Cardiac fibroblast (primary cell): ENCODE data around the gene STK32A.
"Not testable (repeated sequence)": the region's sequence is repeated elsewhere in the genome, so short reads cannot be mapped to it uniquely, and the experiment has no call there.

Experiments
- DNase-seq, 2 donors: peaks; one replicate each; pipeline versions ENCODE4 v3.0.0 to v3.0.0-alpha.2; 2010; ENCODE audit warnings: low read depth in 2 of 2
- H3K4me3 ChIP-seq, 2 donors: replicated peaks in 1 of 2; 1 replicate in 1 of 2; 2 replicates in 1 of 2; pipeline ENCODE4 v1.5.1; 2011; ENCODE audit warnings: low read depth in 2 of 2, low read length in 2 of 2, mild to moderate bottlenecking in 2 of 2, moderate library complexity in 1 of 2
- TF ChIP-seq, protein P1 (sequence below): IDR thresholded peaks from one replicate; pipeline ENCODE4 v1.5.1; 2011; ENCODE audit warnings: low read depth, mild to moderate bottlenecking, low read length, inconsistent platforms

The STK32A gene

DNA sequence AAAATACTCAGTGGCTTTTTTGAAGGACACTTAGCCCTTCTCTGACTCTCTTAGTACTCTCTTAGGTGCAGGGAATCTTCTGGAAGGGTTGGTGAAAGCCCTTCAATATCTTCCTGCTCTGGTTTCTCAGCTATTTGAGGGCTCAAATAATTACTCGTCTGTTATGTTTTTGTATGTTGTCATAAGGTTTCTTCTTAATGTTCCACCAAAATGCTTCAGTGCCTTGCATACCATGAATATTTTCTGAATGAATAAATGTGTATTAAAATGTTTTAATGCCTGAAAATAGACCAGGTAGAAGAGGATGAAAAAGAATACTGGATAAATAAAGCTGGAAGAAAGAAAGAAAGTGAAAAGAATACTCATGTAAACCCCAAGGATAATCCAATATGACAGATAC is 124.3 kb downstream of the STK32A start:
- DNase-seq: peak in 1 of 2 donors; percentile 10
- H3K4me3 ChIP-seq: no peak overlapping the region
- TF ChIP-seq, protein P1, sequence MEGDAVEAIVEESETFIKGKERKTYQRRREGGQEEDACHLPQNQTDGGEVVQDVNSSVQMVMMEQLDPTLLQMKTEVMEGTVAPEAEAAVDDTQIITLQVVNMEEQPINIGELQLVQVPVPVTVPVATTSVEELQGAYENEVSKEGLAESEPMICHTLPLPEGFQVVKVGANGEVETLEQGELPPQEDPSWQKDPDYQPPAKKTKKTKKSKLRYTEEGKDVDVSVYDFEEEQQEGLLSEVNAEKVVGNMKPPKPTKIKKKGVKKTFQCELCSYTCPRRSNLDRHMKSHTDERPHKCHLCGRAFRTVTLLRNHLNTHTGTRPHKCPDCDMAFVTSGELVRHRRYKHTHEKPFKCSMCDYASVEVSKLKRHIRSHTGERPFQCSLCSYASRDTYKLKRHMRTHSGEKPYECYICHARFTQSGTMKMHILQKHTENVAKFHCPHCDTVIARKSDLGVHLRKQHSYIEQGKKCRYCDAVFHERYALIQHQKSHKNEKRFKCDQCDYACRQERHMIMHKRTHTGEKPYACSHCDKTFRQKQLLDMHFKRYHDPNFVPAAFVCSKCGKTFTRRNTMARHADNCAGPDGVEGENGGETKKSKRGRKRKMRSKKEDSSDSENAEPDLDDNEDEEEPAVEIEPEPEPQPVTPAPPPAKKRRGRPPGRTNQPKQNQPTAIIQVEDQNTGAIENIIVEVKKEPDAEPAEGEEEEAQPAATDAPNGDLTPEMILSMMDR: no peak

DNA sequence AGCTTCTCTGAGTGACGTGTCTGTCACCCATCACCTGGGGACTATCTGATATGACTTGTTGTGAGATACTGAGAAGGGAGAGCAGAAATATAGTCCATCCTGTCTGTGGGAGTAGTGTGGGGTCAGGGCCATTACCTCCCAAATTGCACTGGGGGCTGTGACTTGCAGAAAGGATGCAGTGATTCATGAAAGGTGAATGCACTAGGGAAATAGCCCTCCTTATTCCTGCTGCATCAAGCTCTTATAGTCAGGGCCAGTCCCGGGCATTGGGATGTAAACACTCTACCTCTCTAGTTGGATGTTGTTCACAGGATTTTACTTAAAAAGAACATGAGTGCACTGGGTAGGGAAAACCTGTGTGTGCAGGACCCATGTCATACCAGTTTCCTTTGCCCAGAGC is 124.8 kb downstream of the STK32A start:
- TF ChIP-seq, protein P1: no peak
- DNase-seq: no peak
- no peak overlapping the region for H3K4me3 ChIP-seq

DNA sequence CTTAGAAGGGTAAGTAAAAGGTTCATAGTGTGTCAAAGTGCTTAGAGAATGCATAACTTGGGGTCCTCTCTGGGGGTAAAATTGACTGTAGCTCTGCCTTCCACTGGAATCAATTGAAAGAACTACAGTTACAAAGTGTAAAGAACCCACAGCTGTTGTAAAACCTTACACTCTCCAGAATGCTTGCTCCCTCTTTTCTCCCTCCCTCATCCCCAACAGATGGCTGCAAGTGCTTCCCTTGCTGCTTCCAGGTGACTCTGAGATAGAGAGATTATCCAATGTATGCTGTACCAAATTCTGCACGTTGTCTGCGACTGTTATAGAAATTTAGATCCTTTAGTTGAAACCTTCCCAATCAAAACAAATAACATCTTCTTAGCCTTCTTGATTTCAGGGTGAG is 126.0 kb downstream of the STK32A start:
- H3K4me3 ChIP-seq: no peak overlapping the region
- DNase-seq: no peak
- TF ChIP-seq, protein P1: no peak

GRCh38 chr5:147361441-147362175 is 126.8 kb downstream of the STK32A start:
- TF ChIP-seq, protein P1: no peak
- H3K4me3 ChIP-seq: no peak overlapping the region
- DNase-seq: no peak

DNA sequence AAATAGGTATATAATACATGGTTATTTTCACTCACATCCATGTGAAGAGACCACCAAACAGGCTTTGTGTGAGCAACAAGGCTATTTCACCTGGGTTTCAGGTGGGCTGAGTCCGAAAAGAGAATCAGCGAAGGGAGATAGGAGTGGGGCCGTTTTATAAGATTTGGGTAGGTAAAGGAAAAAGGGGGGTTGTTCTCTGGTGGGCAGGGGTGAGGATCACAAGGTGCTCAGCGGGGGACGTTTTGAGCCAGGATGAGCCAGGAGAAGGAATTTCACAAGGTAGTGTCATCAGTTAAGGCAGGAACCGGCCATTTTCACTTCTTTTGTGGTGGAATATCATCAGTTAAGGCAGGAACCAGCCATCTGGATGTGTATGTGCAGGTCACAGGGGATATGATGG is 132.6 kb downstream of the STK32A start:
- not testable (repeated sequence) for H3K4me3 ChIP-seq, DNase-seq

GRCh38 chr5:147369742-147370374 is 135.0 kb downstream of the STK32A start:
- H3K4me3 ChIP-seq: no peak overlapping the region
- DNase-seq: peak; percentile 38 to 46
- TF ChIP-seq, protein P1: peak; percentile 59

- H3K4me3 ChIP-seq: no peak overlapping the region
- TF ChIP-seq, protein P1: no peak
- DNase-seq: no peak
These were observed 136.5 kb downstream of the STK32A start for GRCh38 chr5:147371290-147371689.
